Adrenal gland (tissue), 12 donors: Measurements from ENCODE around the gene ARHGEF16. TPM values are rescaled to one million over a fixed set of nuclear protein-coding genes. Genes with fewer than 3 reads are reported as not detected.

Experiments used
- DNase-seq, 7 donors: peaks; one replicate each; pipeline ENCODE4 v3.0.0-alpha.2; 2019 to 2020
- H3K27ac ChIP-seq, 5 donors: fragments of 200-600 bp; sonication (generic) in 4 of 5; 1 replicate in 3 of 5; 2 replicates in 2 of 5; pipeline versions ENCODE4 v1.5.1 to v1.8.0; 2016 to 2020; ENCODE audit warnings: mild to moderate bottlenecking in 1 of 5
- H3K27me3 ChIP-seq: fragments of 200-600 bp; 2 replicates; pipeline ENCODE4 v1.8.0; 2021
- H3K36me3 ChIP-seq, 2 donors: fragments of 200-600 bp; replicated peaks in 1 of 2; 1 replicate in 1 of 2; 2 replicates in 1 of 2; pipeline versions ENCODE4 v1.5.1 to v1.8.0; 2018 to 2022
- H3K4me1 ChIP-seq, 2 donors: fragments of 200-600 bp; replicated peaks in 1 of 2; 1 replicate in 1 of 2; 2 replicates in 1 of 2; pipeline versions ENCODE4 v1.5.1 to v1.8.0; 2018 to 2021
- H3K4me3 ChIP-seq, 4 donors: fragments of 200-600 bp; sonication (generic) in 3 of 4; one replicate each; pipeline ENCODE4 v1.5.1; 2016 to 2018
- H3K9me3 ChIP-seq, 3 donors: fragments of 200-600 bp; sonication (generic) in 1 of 3; replicated peaks in 1 of 3; 1 replicate in 2 of 3; 2 replicates in 1 of 3; pipeline versions ENCODE4 v1.5.1 to v1.8.0; 2016 to 2021
- POLR2A ChIP-seq, 2 donors: fragments of 450-650 bp; IDR thresholded peaks; one replicate each; pipeline ENCODE4 v1.6.1; 2017; ENCODE audit warnings: antibody characterized with exemption in 2 of 2, mild to moderate bottlenecking in 2 of 2, moderate library complexity in 1 of 2
- WGBS, 4 donors: extraction: QIAGEN DNeasy Blood & Tissue Kit in 2 of 4; methylation state at CpG; one replicate each; pipeline versions ENCODE4 v1.1.5 to v1.1.7; 2013 to 2017; 5-methylcytosine and 5-hydroxymethylcytosine counted together
- intact Hi-C, 2 donors: fragments of 100-400 bp; cut with DNase I; formaldehyde crosslinking; loops; one replicate each; pipeline versions ENCODE4 v1.14.1 to v1.15.0; 2022 to 2023
- polyA plus RNA-seq, 3 donors: library from polyadenylated mRNA; stranded (reverse); fragments of 200-250 nt in 2 of 3; fragments of 350-450 nt in 1 of 3; fragmentation: Illumina TruSeq in 1 of 3; extraction: RNeasy Lipid Tissue Mini Kit (QIAGEN cat#74804) in 1 of 3; gene quantifications; one replicate each; pipeline ENCODE4 v1.2.3, GENCODE V29; 2013 to 2014
- total RNA-seq, 9 donors: library from RNA; depleted of rRNA in 4 of 9; stranded (reverse); fragments of >200 nt in 4 of 9; fragments of 120-200 nt in 1 of 9; fragmentation: NEBNext Ultra II Directional in 1 of 9; extraction: Animal tissue kit (Norgen Biotek cat#: 25700) in 1 of 9; gene quantifications; one replicate each; pipeline versions ENCODE4 v1.1.0 to v1.2.4, GENCODE V29; 2013 to 2023
- TF ChIP-seq, protein P1 (sequence below), 6 experiments: fragments of 450-650 bp in 4 of 6; fragments of 200-600 bp in 2 of 6; sonication (generic) in 1 of 6; IDR thresholded peaks; 1 replicate in 5 of 6; 2 replicates in 1 of 6; pipeline versions ENCODE4 v1.5.1 to v1.8.0; 2016 to 2021; ENCODE audit warnings: antibody characterized with exemption in 6 of 6, mild to moderate bottlenecking in 2 of 6, moderate library complexity in 1 of 6
- donor health status: healthy with polysubstance abuse.
- donor health status: Bipolar disorder and iron deficiency.
- donor health status: DM: yes; HTN: yes; CAD: no.
- donor health status: DM: no; HTN: no; CAD: no.
- donor health status: DM: no; HTN: no; CAD: no.
- donor health status: DM: yes; HTN: yes; CAD: no.

The ARHGEF16 gene
- total and polyA plus RNA-seq, 12 donors, result 0.11 to 3.1 (median 0.83) TPM

DNA sequence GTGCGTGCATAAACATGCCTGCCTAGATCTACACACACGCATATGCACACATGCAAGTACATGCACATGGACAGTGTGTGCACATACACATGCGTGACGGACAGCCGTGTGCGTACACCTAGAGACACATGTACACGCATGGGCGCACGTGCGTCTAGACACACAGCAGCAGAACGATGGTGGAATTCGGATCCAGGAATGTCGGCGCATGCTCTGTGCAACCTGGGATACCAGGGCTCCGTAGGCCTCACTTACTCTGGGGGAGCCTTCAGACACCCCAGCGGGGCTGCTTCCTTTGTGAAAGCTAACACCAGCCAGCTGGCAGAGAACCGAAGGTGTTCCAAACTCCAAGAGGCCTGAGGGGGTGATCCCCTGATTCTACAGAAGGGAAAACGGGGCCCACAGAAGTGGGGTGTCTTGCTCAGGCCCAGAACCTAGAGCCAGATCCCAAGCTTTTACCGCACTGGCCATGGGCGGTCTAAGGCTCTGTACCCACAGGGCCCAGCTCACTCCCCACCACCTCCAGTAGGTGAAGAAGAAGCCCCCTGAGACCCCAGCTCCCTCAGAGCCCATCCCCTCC is 27.4 kb upstream of the ARHGEF16 start:
- whole genome bisulfite sequencing, 4 donors, result 86 to 89% (median 87%) methylated on average over 15 to 20 of the region's 20 CpGs
- Histone ChIP-seq H3K9me3 (no peaks in the 10 kb centered on the region), H3K4me3 (no peak overlapping the region), H3K27me3 (no peaks in the 10 kb centered on the region), H3K4me1 (no peaks in the 10 kb centered on the region), H3K27ac (no peak overlapping the region), H3K36me3 (no peaks in the 10 kb centered on the region)
- intact Hi-C loops, result loop anchor here in 1 of 2 donors (10.0 kb wide), 2 partner anchors 602 to 1002 kb away; no protein-coding TSS in a partner anchor
- DNase-seq, result no peak
- TF ChIP-seq, protein P1, sequence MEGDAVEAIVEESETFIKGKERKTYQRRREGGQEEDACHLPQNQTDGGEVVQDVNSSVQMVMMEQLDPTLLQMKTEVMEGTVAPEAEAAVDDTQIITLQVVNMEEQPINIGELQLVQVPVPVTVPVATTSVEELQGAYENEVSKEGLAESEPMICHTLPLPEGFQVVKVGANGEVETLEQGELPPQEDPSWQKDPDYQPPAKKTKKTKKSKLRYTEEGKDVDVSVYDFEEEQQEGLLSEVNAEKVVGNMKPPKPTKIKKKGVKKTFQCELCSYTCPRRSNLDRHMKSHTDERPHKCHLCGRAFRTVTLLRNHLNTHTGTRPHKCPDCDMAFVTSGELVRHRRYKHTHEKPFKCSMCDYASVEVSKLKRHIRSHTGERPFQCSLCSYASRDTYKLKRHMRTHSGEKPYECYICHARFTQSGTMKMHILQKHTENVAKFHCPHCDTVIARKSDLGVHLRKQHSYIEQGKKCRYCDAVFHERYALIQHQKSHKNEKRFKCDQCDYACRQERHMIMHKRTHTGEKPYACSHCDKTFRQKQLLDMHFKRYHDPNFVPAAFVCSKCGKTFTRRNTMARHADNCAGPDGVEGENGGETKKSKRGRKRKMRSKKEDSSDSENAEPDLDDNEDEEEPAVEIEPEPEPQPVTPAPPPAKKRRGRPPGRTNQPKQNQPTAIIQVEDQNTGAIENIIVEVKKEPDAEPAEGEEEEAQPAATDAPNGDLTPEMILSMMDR (IDR thresholded peaks at IDR 0.05), result no peak
- no peak for TF ChIP-seq POLR2A (IDR thresholded peaks at IDR 0.05)

DNA sequence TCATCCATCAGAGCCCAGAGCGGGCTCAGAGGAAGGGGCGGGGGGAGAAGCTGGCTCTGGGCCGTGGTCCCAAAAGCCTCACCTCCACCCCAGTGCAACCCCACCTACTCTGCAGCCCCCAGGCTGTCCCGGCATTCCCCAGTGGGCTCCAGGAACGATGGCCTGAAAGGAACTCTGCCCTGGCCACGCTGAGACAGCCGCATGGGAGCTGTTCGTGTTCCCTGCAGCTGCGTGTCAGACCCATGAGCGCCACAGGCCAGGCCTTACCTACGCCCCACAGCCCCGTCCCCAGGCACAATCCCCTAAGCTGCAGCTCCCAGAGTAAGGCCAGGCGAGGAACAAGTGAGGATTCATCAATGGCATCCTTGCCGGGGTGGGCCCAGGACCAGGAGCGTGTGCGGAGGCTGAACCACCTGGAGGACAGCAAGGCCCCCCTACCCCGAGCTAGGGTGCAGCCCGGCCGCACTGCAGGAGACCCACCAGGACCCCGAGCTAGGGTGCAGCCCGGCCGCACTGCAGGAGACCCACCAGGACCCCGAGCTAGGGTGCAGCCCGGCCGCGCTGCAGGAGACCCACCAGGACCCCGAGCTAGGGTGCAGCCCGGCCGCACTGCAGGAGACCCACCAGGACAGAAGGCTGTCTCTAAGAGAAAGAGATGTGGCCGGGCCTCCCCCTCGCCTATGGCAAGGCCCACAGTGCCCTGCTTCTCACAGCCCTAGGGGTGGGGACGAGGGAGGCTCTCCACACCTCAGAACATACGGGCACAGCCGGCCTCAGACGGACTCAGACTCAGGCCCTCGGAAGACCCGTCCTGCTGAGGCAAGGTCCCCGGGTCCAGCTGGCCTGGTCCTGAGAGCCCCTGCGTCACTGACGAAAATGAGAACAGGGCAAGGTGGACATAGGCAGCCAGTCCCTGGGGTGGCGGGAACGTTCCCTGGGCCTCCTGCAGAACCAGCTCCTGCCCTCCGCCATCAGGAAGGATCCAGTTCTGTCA is 26.5 kb upstream of the ARHGEF16 start:
- Histone ChIP-seq H3K27ac (no peak overlapping the region), H3K27me3 (no peaks in the 10 kb centered on the region), H3K4me1 (no peaks in the 10 kb centered on the region), H3K9me3 (no peaks in the 10 kb centered on the region), H3K4me3 (no peak overlapping the region), H3K36me3 (no peaks in the 10 kb centered on the region)
- no peak for DNase-seq
- intact Hi-C loops, result loop anchor here in 1 of 2 donors (10.0 kb wide), 2 partner anchors 603 to 1003 kb away; no protein-coding TSS in a partner anchor
- TF ChIP-seq, protein P1 (IDR thresholded peaks at IDR 0.05), result no peak
- TF ChIP-seq POLR2A (IDR thresholded peaks at IDR 0.05), result no peak
- WGBS, 4 donors, result 73 to 86% (median 85%) methylated on average over 12 to 43 of the region's 43 CpGs

DNA sequence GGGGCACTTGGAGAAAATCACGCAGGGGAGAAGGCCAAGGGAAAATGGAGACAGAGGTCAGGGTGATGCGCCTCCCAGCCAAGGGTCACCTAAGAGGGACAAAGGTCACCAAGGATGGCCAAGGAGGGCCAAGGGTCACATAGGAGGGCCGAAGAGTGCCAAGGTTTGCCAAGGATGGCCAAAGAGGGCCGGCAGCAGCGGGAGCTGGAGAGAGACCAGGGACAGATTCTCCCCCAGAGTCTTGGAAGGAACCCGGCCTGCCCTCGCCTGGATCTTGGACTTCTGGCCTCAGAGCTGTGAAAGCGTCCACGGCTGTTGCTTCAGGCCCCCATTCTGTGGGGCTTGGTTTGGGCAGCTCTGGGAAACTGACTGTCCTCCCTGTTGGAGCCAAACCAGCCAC is 25.6 kb upstream of the ARHGEF16 start:
- Histone ChIP-seq H3K36me3 (no peaks in the 10 kb centered on the region), H3K4me1 (no peaks in the 10 kb centered on the region), H3K4me3 (no peak overlapping the region), H3K27me3 (no peaks in the 10 kb centered on the region), H3K27ac (no peak overlapping the region), H3K9me3 (no peaks in the 10 kb centered on the region)
- no peak for DNase-seq
- no peak for TF ChIP-seq POLR2A (IDR thresholded peaks at IDR 0.05)
- TF ChIP-seq, protein P1 (IDR thresholded peaks at IDR 0.05), result no peak
- 68 to 91% (median 85%) methylated on average over 9 of the region's 9 CpGs for WGBS, 4 donors
- intact Hi-C loops, result loop anchor here in 1 of 2 donors (10.0 kb wide), 2 partner anchors 604 to 1004 kb away; no protein-coding TSS in a partner anchor

DNA sequence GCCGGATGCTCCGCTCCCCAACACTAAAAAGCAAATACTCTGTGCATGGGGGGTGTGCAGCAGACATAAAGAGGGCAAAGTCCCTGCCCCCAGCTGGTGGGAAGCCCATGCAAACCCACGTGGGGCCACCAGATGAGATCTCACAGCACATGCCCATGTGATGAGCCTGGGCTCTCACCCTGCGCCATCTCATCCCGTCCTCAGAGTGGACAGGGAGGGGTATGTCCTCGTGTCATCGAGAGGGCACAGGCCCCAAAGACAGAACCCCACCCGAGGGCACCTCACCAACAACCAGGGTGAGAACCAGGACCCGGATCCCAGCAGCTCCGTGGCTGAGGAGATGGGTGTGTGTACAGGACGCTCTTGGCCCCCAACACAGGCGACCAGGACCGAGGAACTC is 25.1 kb upstream of the ARHGEF16 start:
- no peaks in the 10 kb centered on the region for H3K9me3 ChIP-seq
- no peak overlapping the region for H3K27ac ChIP-seq
- DNase-seq, result no peak
- no peak for TF ChIP-seq POLR2A (IDR thresholded peaks at IDR 0.05)
- TF ChIP-seq, protein P1 (IDR thresholded peaks at IDR 0.05), result no peak
- no peaks in the 10 kb centered on the region for H3K4me1 ChIP-seq
- intact Hi-C loops, result loop anchor here in 1 of 2 donors (10.0 kb wide), 2 partner anchors 605 to 1005 kb away; no protein-coding TSS in a partner anchor
- no peak overlapping the region for H3K4me3 ChIP-seq
- 79 to 100% (median 83%) methylated on average over 3 to 13 of the region's 13 CpGs for WGBS, 4 donors
- H3K27me3 ChIP-seq, result no peaks in the 10 kb centered on the region
- H3K36me3 ChIP-seq, result no peaks in the 10 kb centered on the region
